Measurements from ENCODE around the gene DPP4. TPM values are rescaled to one million over a fixed set of nuclear protein-coding genes. Genes with fewer than 3 reads are reported as not detected.
"Not testable (repeated sequence)": the region's sequence is repeated elsewhere in the genome, so short reads cannot be mapped to it uniquely, and the experiment has no call there.

DPP4 gene
- total RNA-seq, 1 donor from 2014 or later, result 65.8 TPM

DNA sequence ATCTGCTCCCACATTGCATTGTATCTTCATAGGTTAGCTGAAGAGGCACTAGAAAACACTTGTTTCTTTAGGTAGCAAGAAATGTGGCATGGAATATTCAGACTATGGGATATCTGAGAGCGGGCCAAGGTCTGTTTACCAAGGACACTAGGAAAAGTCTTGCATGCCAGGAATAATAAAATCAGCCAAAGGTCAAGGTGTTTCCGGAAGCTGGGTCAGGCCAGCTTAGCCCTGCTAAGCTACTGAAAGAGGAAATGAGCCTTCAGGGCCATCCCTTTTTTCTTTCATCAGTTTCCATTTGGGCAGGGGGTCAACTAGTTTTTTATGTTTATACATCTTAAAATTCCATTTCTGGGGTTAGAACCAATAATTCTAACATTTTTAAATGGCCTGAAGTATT, 101.1 kb downstream of the DPP4 start:
- Mint-ChIP-seq H3K27ac (peak overlapping the region; percentile 38), H3K9me3 (peaks cover 29% of the 10 kb centered on the region), H3K4me1 (ENCODE audit: low read depth) (peaks cover 58% of the 10 kb centered on the region), H3K36me3 (ENCODE audit: low read depth) (peaks cover 54% of the 10 kb centered on the region), H3K4me3 (ENCODE audit: low read depth) (no peak overlapping the region), H3K27me3 (ENCODE audit: low read depth) (no peaks in the 10 kb centered on the region)
- intact Hi-C loops (cut with micrococcal nuclease), result no loop called here
- no peak for DNase-seq (ENCODE audit: low spot score)

DNA sequence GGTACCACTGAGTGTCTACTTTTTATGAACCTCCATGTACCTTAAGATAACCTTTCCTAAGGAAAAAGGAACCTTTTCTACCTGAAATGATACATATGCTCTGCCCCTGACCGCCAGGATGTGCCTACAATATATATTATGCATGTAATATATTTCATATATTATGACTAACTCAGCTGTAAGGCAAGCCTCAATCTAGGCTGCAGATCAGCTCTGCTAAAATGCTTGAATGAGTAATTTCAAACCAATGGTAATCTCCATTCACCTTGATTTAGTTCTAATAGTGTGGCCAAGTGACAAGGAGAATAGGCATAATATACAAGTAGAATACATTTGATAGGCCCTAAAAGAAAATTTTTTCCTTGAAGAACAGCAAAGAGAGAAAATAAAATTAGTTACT, 101.8 kb downstream of the DPP4 start:
- Mint-ChIP-seq H3K27ac (no peak overlapping the region), H3K4me3 (ENCODE audit: low read depth) (no peak overlapping the region), H3K9me3 (peaks cover 29% of the 10 kb centered on the region), H3K27me3 (ENCODE audit: low read depth) (no peaks in the 10 kb centered on the region), H3K36me3 (ENCODE audit: low read depth) (peaks cover 59% of the 10 kb centered on the region), H3K4me1 (ENCODE audit: low read depth) (peaks cover 59% of the 10 kb centered on the region)
- intact Hi-C loops (cut with micrococcal nuclease), result no loop called here
- DNase-seq (ENCODE audit: low spot score), result no peak

DNA sequence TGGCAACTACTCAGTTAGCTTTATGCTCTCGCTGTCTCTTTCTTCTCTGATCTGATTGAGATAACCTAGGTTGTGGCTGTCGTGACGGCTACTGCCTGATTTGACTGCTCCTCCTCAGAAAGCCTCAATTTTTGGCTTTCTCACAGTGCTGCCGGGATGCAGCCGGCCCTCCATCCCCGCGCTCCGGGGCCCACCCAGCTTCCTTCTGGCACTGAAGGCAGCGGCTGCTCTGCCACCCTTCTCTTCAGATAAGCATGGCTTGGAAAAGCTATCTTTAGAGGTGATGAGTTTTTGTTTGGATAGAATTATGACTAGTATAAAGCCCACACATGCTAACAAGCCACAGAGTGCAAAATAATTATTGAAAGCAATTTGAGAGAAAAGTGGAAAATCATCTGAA, 102.5 kb downstream of the DPP4 start:
- Mint-ChIP-seq H3K27me3 (ENCODE audit: low read depth) (no peaks in the 10 kb centered on the region), H3K4me3 (ENCODE audit: low read depth) (no peak overlapping the region), H3K36me3 (ENCODE audit: low read depth) (peaks cover 59% of the 10 kb centered on the region), H3K27ac (no peak overlapping the region), H3K4me1 (ENCODE audit: low read depth) (peaks cover 60% of the 10 kb centered on the region), H3K9me3 (peaks cover 29% of the 10 kb centered on the region)
- no peak for DNase-seq (ENCODE audit: low spot score)
- intact Hi-C loops (cut with micrococcal nuclease), result no loop called here

DNA sequence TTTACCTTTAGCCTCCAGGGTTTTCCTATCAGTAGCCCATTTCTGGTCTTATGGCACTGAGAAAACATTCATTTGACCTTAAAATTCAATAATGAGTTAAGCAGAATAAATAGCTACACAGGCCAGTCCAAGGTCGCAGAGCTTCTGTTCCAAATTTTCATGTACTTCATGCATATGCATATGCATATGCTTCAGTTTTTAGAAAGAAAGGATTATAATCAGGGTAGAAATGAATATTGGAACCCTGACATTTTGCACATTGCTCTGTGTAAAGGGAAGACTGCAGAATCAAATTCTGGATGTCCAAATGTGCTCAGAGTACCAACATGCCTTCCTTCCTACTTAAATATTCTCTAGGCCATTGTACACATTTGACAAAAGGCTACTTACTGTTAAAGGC, 104.9 kb downstream of the DPP4 start:
- H3K36me3 Mint-ChIP-seq (ENCODE audit: low read depth), result peaks cover 48% of the 10 kb centered on the region
- H3K4me1 Mint-ChIP-seq (ENCODE audit: low read depth), result peaks cover 57% of the 10 kb centered on the region

DNA sequence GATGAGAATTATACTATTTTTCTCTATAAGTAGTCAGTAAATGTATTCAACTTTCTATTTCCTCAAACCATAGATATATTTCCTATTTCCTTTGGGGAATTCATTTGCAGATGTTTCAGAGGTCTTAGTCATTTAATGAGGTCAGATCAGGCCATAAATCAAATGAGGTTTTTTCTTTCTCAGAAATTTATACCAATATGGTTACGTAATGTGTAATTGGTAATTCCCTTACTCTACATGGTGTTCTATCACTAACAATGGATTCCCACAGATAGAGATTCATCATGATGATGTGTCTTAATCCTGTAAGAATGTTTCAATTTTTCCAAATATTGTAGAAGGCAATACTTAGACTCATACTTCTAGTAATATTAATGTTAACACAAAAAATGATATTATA, 108.0 kb downstream of the DPP4 start:
- Mint-ChIP-seq H3K4me1 (ENCODE audit: low read depth) (peaks cover 51% of the 10 kb centered on the region), H3K9me3 (peaks cover 25% of the 10 kb centered on the region), H3K27me3 (ENCODE audit: low read depth) (no peaks in the 10 kb centered on the region), H3K36me3 (ENCODE audit: low read depth) (peaks cover 51% of the 10 kb centered on the region), H3K4me3 (ENCODE audit: low read depth) (no peak overlapping the region), H3K27ac (no peak overlapping the region)
- intact Hi-C loops (cut with micrococcal nuclease), result loop anchor here (1.0 kb wide), 3 partner anchors 11 to 93 kb away; no protein-coding TSS in a partner anchor
- DNase-seq (ENCODE audit: low spot score), result no peak

More for the DNA sequence above, 104.9 kb downstream of the DPP4 start:
- intact Hi-C loops (cut with micrococcal nuclease), result no loop called here
- peaks cover 26% of the 10 kb centered on the region for H3K9me3 Mint-ChIP-seq
- H3K27ac Mint-ChIP-seq, result no peak overlapping the region
- DNase-seq (ENCODE audit: low spot score), result no peak
- H3K4me3 Mint-ChIP-seq (ENCODE audit: low read depth), result no peak overlapping the region
- H3K27me3 Mint-ChIP-seq (ENCODE audit: low read depth), result no peaks in the 10 kb centered on the region

DNA sequence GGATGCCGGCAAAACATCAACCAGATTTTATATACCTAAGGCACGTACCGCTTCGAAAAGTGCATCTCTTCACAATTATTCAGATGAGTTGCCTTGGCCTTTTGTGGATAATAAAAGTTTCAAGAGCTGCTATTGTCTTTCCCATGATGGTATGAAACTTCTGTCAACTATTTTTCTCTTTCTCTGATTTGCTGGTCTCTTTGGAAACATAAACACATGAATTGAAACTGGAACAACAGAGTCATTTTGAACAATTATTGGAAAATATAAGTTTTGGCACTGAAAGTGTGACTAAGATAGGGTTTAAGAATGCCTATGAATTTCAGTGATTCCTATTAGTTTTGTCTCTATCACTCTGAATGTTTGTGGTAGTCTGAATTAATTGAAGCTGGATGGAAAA, 109.9 kb downstream of the DPP4 start:
- Mint-ChIP-seq H3K27ac (peak overlapping the region; percentile 77), H3K4me1 (ENCODE audit: low read depth) (peaks cover 48% of the 10 kb centered on the region), H3K36me3 (ENCODE audit: low read depth) (peaks cover 47% of the 10 kb centered on the region), H3K4me3 (ENCODE audit: low read depth) (no peak overlapping the region), H3K27me3 (ENCODE audit: low read depth) (no peaks in the 10 kb centered on the region), H3K9me3 (peaks cover 17% of the 10 kb centered on the region)
- DNase-seq (ENCODE audit: low spot score), result no peak
- intact Hi-C loops (cut with micrococcal nuclease), result loop anchor here (1.0 kb wide), 1 partner anchor 11 kb away; no protein-coding TSS in a partner anchor

DNA sequence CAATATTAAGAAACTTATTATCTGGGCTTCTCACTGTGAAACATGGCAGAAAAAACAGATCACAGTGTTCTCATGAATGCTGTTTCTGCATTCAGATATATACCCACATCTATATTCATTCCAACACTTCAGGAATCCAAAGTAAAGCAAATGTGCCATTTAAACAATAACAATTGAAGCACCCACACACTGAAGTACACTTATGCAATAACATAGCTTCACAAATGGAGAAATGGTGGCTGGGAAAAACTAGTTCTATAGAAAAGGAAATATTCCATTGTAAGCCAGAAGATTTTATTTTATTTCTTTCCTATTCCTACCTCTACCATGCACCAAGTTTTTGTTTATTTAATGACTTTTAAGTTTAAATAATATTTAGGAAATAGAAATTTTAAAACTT, 111.9 kb downstream of the DPP4 start:
- no peaks in the 10 kb centered on the region for H3K27me3 Mint-ChIP-seq (ENCODE audit: low read depth)
- no peak for DNase-seq (ENCODE audit: low spot score)
- no peak overlapping the region for H3K27ac Mint-ChIP-seq
- peaks cover 17% of the 10 kb centered on the region for H3K9me3 Mint-ChIP-seq
- peaks cover 44% of the 10 kb centered on the region for H3K4me1 Mint-ChIP-seq (ENCODE audit: low read depth)
- H3K4me3 Mint-ChIP-seq (ENCODE audit: low read depth), result no peak overlapping the region
- peaks cover 43% of the 10 kb centered on the region for H3K36me3 Mint-ChIP-seq (ENCODE audit: low read depth)
- intact Hi-C loops (cut with micrococcal nuclease), result no loop called here

DNA sequence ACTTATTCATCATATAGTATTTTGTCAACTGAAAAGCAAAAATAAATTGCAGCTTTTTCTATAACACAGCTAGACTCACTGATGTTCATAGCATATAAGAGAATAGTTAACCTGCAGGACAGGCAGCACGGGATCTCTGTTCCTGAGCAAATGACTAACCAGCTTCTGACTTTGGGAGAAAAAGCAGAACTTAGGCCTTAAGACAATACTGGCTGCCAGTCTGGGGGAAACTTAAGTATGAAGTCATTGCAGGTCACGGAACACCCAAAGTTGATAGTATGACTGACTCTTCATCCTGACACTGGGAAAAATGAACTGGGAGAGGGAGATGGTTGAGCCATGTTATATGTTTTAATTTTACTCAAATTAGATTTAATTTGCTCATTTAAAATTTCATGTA, 113.0 kb downstream of the DPP4 start:
- H3K27ac Mint-ChIP-seq, result no peak overlapping the region

DNA sequence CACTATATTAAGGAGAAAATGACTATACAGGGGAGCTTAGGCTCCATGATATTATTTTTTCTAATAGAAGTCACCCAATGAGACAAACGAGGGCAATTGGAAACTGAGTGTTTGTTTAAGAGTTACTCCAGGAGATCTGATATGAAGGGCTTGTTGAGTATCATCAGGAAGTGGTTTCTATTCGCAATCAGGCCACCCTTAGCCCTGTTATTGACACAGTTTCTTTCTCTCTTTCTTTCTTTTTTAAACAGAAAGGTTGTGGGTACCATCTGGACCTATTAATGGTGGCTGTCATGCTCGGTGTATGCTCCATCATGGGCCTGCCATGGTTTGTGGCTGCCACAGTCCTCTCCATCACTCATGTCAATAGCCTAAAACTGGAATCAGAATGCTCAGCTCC, 117.3 kb downstream of the DPP4 start:
- intact Hi-C loops (cut with micrococcal nuclease), result loop anchor here (10.0 kb wide), 3 partner anchors 358 to 1732 kb away; partner anchors contain the start of gene IFIH1
- peaks cover 42% of the 10 kb centered on the region for H3K36me3 Mint-ChIP-seq (ENCODE audit: low read depth)
- H3K4me3 Mint-ChIP-seq (ENCODE audit: low read depth), result peak overlapping the region; percentile 60
- H3K27me3 Mint-ChIP-seq (ENCODE audit: low read depth), result no peaks in the 10 kb centered on the region
- H3K27ac Mint-ChIP-seq, result peak overlapping the region; percentile 91
- H3K4me1 Mint-ChIP-seq (ENCODE audit: low read depth), result peaks cover 61% of the 10 kb centered on the region
- DNase-seq (ENCODE audit: low spot score), result peak; percentile 18
- peaks cover 10% of the 10 kb centered on the region for H3K9me3 Mint-ChIP-seq

More for the DNA sequence above, 113.0 kb downstream of the DPP4 start:
- no peaks in the 10 kb centered on the region for H3K27me3 Mint-ChIP-seq (ENCODE audit: low read depth)
- peaks cover 17% of the 10 kb centered on the region for H3K9me3 Mint-ChIP-seq
- DNase-seq (ENCODE audit: low spot score), result no peak
- intact Hi-C loops (cut with micrococcal nuclease), result no loop called here
- peaks cover 38% of the 10 kb centered on the region for H3K36me3 Mint-ChIP-seq (ENCODE audit: low read depth)
- peaks cover 50% of the 10 kb centered on the region for H3K4me1 Mint-ChIP-seq (ENCODE audit: low read depth)
- H3K4me3 Mint-ChIP-seq (ENCODE audit: low read depth), result no peak overlapping the region

DNA sequence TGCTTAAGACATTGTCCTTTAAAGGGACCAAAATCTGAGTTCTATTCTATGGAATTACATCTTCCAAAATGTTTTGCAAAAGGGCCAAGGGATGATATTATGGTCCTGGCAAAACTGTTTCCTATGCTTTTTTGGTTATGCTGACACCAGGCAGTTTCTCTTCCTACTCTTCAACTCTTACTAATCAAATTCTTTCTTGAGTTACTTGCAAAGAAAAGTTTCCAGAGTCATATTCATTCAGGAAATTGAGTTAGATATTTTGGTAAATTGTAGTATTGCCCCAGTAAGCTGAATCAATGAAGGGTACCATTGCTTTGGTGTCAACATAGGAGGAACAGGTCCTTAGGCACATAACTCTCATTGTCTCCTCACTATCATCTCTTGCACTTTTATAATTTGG, 118.8 kb downstream of the DPP4 start:
- DNase-seq (ENCODE audit: low spot score), result no peak
- intact Hi-C loops (cut with micrococcal nuclease), result loop anchor here (2.0 to 10.0 kb wide), 4 partner anchors 360 to 1730 kb away; partner anchors contain the start of gene IFIH1
- H3K4me1 Mint-ChIP-seq (ENCODE audit: low read depth), result peaks cover 65% of the 10 kb centered on the region
- H3K36me3 Mint-ChIP-seq (ENCODE audit: low read depth), result peaks cover 35% of the 10 kb centered on the region
- peak overlapping the region; percentile 84 for H3K27ac Mint-ChIP-seq
- peaks cover 5% of the 10 kb centered on the region for H3K9me3 Mint-ChIP-seq
- peak overlapping the region; percentile 10 for H3K4me3 Mint-ChIP-seq (ENCODE audit: low read depth)
- H3K27me3 Mint-ChIP-seq (ENCODE audit: low read depth), result no peaks in the 10 kb centered on the region

DNA sequence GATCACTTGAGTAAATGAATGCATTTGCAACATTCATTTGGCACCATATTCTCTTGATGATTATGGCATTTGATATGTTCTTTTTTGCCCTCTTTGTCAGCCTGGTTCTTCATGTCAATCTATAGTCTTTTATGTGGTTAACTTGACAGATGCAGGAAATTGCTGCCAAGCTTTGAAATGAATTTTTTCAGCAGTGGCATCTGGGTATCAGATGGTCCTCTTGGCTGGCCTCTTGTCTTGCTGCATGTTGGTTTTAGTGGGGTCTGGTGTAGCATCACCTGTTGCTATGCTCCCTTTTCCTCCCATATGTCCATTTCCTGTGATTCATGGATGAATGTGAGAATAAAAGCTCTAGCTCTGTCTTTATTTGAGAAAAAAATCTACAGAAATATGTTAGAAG, 119.9 kb downstream of the DPP4 start:
- H3K4me3 Mint-ChIP-seq (ENCODE audit: low read depth), result peak overlapping the region; percentile 37
- DNase-seq (ENCODE audit: low spot score), result no peak

DNA sequence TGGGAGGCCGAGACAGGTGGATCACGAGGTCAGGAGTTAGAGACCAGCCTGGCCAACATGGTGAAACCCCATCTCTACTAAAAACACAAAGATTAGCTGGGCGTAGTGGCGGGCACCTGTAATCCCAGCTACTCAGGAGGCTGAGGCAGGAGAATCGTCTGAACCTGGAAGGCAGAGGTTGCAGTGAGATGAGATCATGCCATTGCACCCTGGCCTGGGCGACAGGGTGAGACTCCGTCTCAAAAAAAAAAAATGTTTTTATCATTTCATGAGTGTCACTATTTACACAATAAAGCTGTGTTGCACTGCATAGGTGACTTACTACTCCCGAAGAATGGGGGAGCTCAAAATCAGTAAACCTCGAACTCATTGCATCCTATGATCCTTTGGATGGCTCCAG, 120.6 kb downstream of the DPP4 start:
- intact Hi-C loops (cut with micrococcal nuclease), result loop anchor here (1.0 to 10.0 kb wide), 7 partner anchors 11 to 1729 kb away; partner anchors contain the start of gene IFIH1
- DNase-seq (ENCODE audit: low spot score); H3K9me3 Mint-ChIP-seq; H3K27me3 Mint-ChIP-seq (ENCODE audit: low read depth): not testable (repeated sequence)
- Mint-ChIP-seq H3K27ac (peak overlapping the region; percentile 94), H3K4me3 (ENCODE audit: low read depth) (peak overlapping the region; percentile 50), H3K36me3 (ENCODE audit: low read depth) (peaks cover 21% of the 10 kb centered on the region), H3K4me1 (ENCODE audit: low read depth) (peaks cover 64% of the 10 kb centered on the region)

More for the DNA sequence above, 119.9 kb downstream of the DPP4 start:
- H3K27me3 Mint-ChIP-seq (ENCODE audit: low read depth), result no peaks in the 10 kb centered on the region
- peaks cover 25% of the 10 kb centered on the region for H3K36me3 Mint-ChIP-seq (ENCODE audit: low read depth)
- H3K4me1 Mint-ChIP-seq (ENCODE audit: low read depth), result peaks cover 66% of the 10 kb centered on the region
- peak overlapping the region; percentile 94 for H3K27ac Mint-ChIP-seq
- no peaks in the 10 kb centered on the region for H3K9me3 Mint-ChIP-seq
- intact Hi-C loops (cut with micrococcal nuclease), result loop anchor here (2.0 to 10.0 kb wide), 5 partner anchors 361 to 1729 kb away; partner anchors contain the start of gene IFIH1

DNA sequence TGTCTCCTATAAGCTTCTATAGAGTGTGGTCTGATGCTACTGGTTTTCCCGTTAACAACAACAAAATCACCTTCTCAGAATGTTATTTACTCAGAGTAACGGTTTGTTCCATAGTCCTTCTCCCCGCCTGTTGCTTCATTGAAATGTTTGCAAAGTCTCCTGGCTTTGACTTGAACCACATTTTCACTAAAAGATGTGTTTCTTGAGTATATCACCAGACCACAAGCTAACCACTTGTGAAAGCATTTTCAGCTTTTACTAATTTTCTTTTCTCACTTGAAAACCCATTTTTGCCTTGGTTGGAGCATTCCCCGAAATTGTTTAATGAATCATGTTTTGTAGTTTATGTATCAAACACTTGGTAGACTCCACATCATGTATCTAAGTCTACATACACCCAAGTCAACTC, 121.2 kb downstream of the DPP4 start:
- H3K4me3 Mint-ChIP-seq (ENCODE audit: low read depth), result peak overlapping the region; percentile 53
- intact Hi-C loops (cut with micrococcal nuclease), result loop anchor here (1.0 to 10.0 kb wide), 12 partner anchors 12 to 1728 kb away; partner anchors contain the start of gene IFIH1

More for the DNA sequence above, 121.2 kb downstream of the DPP4 start:
- H3K9me3 Mint-ChIP-seq, result no peaks in the 10 kb centered on the region
- H3K36me3 Mint-ChIP-seq (ENCODE audit: low read depth), result peaks cover 18% of the 10 kb centered on the region
- peaks cover 65% of the 10 kb centered on the region for H3K4me1 Mint-ChIP-seq (ENCODE audit: low read depth)
- peak overlapping the region; percentile 94 for H3K27ac Mint-ChIP-seq
- peak; percentile 39 for DNase-seq (ENCODE audit: low spot score)
- H3K27me3 Mint-ChIP-seq (ENCODE audit: low read depth), result no peaks in the 10 kb centered on the region

Data from activated T-helper 2 cell treated with anti-CD3 and anti-CD28 coated beads, Interferon-gamma antibody, Interleukin-2, Interleukin-4, amounts not matched to agents 10 μg/mL and 5 μg/mL and 100 μg/mL, durations not matched to agents 14 hours and 24 hours and 36 hours (primary cell).